ENCODE results near the gene DEAF1. TPM values are rescaled to one million over a fixed set of nuclear protein-coding genes. Genes with fewer than 3 reads are reported as not detected.

Gene DEAF1
- total RNA-seq, 1 donor from 2014 or later: 40.8 TPM

GRCh38 chr11:621838-622237, 73.2 kb downstream of the DEAF1 start:
- no peak for DNase-seq

GRCh38 chr11:620935-621814, 73.8 kb downstream of the DEAF1 start:
- no peak for DNase-seq

GRCh38 chr11:620201-620600, 74.8 kb downstream of the DEAF1 start:
- DNase-seq: no peak

- no peak for DNase-seq
Measured at GRCh38 chr11:619628-620050, 75.4 kb downstream of the DEAF1 start.

GRCh38 chr11:618856-619627, 76.0 kb downstream of the DEAF1 start:
- DNase-seq: no peak

GRCh38 chr11:617912-618682, 76.9 kb downstream of the DEAF1 start:
- no peak for DNase-seq

GRCh38 chr11:617199-617911, 77.7 kb downstream of the DEAF1 start:
- no peak for DNase-seq

GRCh38 chr11:616320-617198, 78.5 kb downstream of the DEAF1 start:
- DNase-seq: no peak

GRCh38 chr11:615504-616319, 79.3 kb downstream of the DEAF1 start, which contains the start of gene IRF7:
Gene IRF7, minus strand, starts transcription at chr11:615950. Its CDS starts 586 bp downstream, at chr11:615364.
- peak; percentile 94 for DNase-seq

- no peak for DNase-seq
Measured at GRCh38 chr11:614623-615503, 80.2 kb downstream of the DEAF1 start.

GRCh38 chr11:614021-614622, 80.9 kb downstream of the DEAF1 start:
- DNase-seq: no peak

GRCh38 chr11:613369-613968, 81.6 kb downstream of the DEAF1 start:
- peak; percentile 80 for DNase-seq

- DNase-seq: no peak
Measured at GRCh38 chr11:612961-613300, 82.1 kb downstream of the DEAF1 start.

GRCh38 chr11:612201-612960, 82.6 kb downstream of the DEAF1 start:
- DNase-seq: peak; percentile 45

- no peak for DNase-seq
Measured at GRCh38 chr11:611001-611996, 83.7 kb downstream of the DEAF1 start.

GRCh38 chr11:610146-610801, 84.7 kb downstream of the DEAF1 start:
- DNase-seq: no peak
